Astrocyte (in vitro differentiated cells and primary cell): ENCODE data around the gene AKAP8L.
"Not testable (repeated sequence)": the region's sequence is repeated elsewhere in the genome, so short reads cannot be mapped to it uniquely, and the experiment has no call there.

Experiments
- EZH2 ChIP-seq: IDR thresholded peaks from 2 replicates; pipeline ENCODE4 v1.6.1; 2012; ENCODE audit warnings: mild to moderate bottlenecking, low read length, inconsistent platforms; ENCODE audit not compliant: insufficient read depth
- TF ChIP-seq, protein P1 (sequence below): IDR thresholded peaks from 2 replicates; pipeline ENCODE4 v1.5.1; 2011; ENCODE audit warnings: low read depth, mild to moderate bottlenecking, inconsistent platforms, low read length, moderate library complexity; ENCODE audit not compliant: insufficient read depth

DNA sequence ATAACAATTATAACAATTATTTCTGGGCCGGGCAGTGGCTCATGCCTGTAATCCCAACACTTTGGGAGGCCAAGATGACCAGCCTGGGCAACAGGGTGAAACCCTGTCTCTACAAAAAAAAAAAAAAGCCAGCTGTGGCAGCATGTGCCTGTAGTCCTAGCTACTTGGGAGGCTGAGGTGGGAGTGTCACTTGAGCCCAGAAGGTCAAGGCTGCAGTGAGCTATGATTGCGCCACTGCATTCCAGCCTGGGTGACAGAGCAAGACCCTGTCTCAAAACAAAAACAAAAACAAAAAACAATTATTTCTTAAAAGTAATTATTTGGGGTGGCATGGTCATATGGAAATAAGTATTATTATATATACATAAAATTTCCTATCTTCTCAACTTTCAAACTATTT is 7.4 kb downstream of the AKAP8L start:
- TF ChIP-seq, protein P1, sequence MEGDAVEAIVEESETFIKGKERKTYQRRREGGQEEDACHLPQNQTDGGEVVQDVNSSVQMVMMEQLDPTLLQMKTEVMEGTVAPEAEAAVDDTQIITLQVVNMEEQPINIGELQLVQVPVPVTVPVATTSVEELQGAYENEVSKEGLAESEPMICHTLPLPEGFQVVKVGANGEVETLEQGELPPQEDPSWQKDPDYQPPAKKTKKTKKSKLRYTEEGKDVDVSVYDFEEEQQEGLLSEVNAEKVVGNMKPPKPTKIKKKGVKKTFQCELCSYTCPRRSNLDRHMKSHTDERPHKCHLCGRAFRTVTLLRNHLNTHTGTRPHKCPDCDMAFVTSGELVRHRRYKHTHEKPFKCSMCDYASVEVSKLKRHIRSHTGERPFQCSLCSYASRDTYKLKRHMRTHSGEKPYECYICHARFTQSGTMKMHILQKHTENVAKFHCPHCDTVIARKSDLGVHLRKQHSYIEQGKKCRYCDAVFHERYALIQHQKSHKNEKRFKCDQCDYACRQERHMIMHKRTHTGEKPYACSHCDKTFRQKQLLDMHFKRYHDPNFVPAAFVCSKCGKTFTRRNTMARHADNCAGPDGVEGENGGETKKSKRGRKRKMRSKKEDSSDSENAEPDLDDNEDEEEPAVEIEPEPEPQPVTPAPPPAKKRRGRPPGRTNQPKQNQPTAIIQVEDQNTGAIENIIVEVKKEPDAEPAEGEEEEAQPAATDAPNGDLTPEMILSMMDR, result not testable (repeated sequence)
- not testable (repeated sequence) for TF ChIP-seq EZH2
